Esophagus squamous epithelium (tissue), 5 donors: ENCODE results near the gene FGB. TPM values are rescaled to one million over a fixed set of nuclear protein-coding genes. Genes with fewer than 3 reads are reported as not detected.

Experiments used
- DNase-seq: peaks from one replicate; lab custom pipeline; 2025; lab: John Stamatoyannopoulos, UW
- H3K27ac ChIP-seq, 4 donors: fragments of 200-600 bp; sonication (generic); one replicate each; pipeline ENCODE4 v1.5.1; 2016 to 2019; ENCODE audit warnings: mild to moderate bottlenecking in 1 of 4
- H3K27me3 ChIP-seq, 4 donors: fragments of 200-600 bp; sonication (generic); 1 replicate in 3 of 4; 2 replicates in 1 of 4; pipeline versions ENCODE4 v1.5.1 to v1.6.0; 2017 to 2021; ENCODE audit warnings: antibody characterized with exemption in 1 of 4
- H3K36me3 ChIP-seq, 3 donors: fragments of 200-600 bp; sonication (generic); one replicate each; pipeline ENCODE4 v1.5.1; 2016 to 2019
- H3K4me1 ChIP-seq, 3 donors: fragments of 200-600 bp; sonication (generic); one replicate each; pipeline ENCODE4 v1.5.1; 2017 to 2019
- H3K4me3 ChIP-seq, 4 donors: fragments of 200-600 bp; sonication (generic); 1 replicate in 3 of 4; 2 replicates in 1 of 4; pipeline ENCODE4 v1.5.1; 2016 to 2019; ENCODE audit warnings: mild to moderate bottlenecking in 2 of 4, moderate library complexity in 1 of 4
- H3K9me3 ChIP-seq, 3 donors: fragments of 200-600 bp; sonication (generic); one replicate each; pipeline ENCODE4 v1.5.1; 2016 to 2019
- CTCF ChIP-seq, 6 experiments: fragments of 450-650 bp in 4 of 6; fragments of 200-600 bp in 2 of 6; sonication (generic) in 2 of 6; IDR thresholded peaks; one replicate each; pipeline ENCODE4 v1.5.1; 2016 to 2019; ENCODE audit warnings: antibody characterized with exemption in 6 of 6, mild to moderate bottlenecking in 4 of 6, moderate library complexity in 4 of 6
- POLR2A ChIP-seq, 4 donors: fragments of 450-650 bp; IDR thresholded peaks; one replicate each; pipeline ENCODE4 v1.6.1; 2017; ENCODE audit warnings: antibody characterized with exemption in 4 of 4, mild to moderate bottlenecking in 4 of 4, moderate library complexity in 3 of 4
- WGBS, 2 donors: methylation state at CpG; one replicate each; pipeline ENCODE4 v1.1.5; 2018; 5-methylcytosine and 5-hydroxymethylcytosine counted together
- intact Hi-C: fragments of 100-400 bp; cut with DNase I; formaldehyde crosslinking; loops from one replicate; pipeline ENCODE4 v1.15.0; 2022
- total RNA-seq, 4 donors: library from RNA; depleted of rRNA; stranded (reverse); fragments of >200 nt; gene quantifications; one replicate each; pipeline ENCODE4 v1.1.0, GENCODE V29; 2016
- donor health status: DM: yes; HTN: yes; CAD: no.

The FGB gene
- total RNA-seq, 4 donors from 2014 or later = not detected

GRCh38 chr4:154616287-154616686 is 53.5 kb downstream of the FGB start:
- no peaks in the 10 kb centered on the region for H3K27me3 ChIP-seq
- no peak overlapping the region for H3K4me3 ChIP-seq
- intact Hi-C loops = no loop called here
- no peak overlapping the region for H3K27ac ChIP-seq
- no peaks in the 10 kb centered on the region for H3K9me3 ChIP-seq
- TF ChIP-seq POLR2A (IDR thresholded peaks at IDR 0.05) = no peak
- TF ChIP-seq CTCF (IDR thresholded peaks at IDR 0.05) = no peak
- H3K4me1 ChIP-seq = no peaks in the 10 kb centered on the region
- H3K36me3 ChIP-seq = no peaks in the 10 kb centered on the region
- no peak for DNase-seq
- WGBS, 2 donors = 49 to 58% methylated on average over 4 of the region's 4 CpGs

GRCh38 chr4:154616731-154617130 is 53.9 kb downstream of the FGB start:
- no peaks in the 10 kb centered on the region for H3K36me3 ChIP-seq
- H3K27me3 ChIP-seq = no peaks in the 10 kb centered on the region
- H3K4me1 ChIP-seq = no peaks in the 10 kb centered on the region
- WGBS, 2 donors = 51 to 58% methylated on average over 2 of the region's 2 CpGs
- H3K27ac ChIP-seq = no peak overlapping the region
- no peak for DNase-seq
- no peak for TF ChIP-seq CTCF (IDR thresholded peaks at IDR 0.05)
- TF ChIP-seq POLR2A (IDR thresholded peaks at IDR 0.05) = no peak
- no peak overlapping the region for H3K4me3 ChIP-seq
- intact Hi-C loops = no loop called here
- no peaks in the 10 kb centered on the region for H3K9me3 ChIP-seq

GRCh38 chr4:154617820-154618317 is 55.1 kb downstream of the FGB start:
- Histone ChIP-seq H3K27me3 (no peaks in the 10 kb centered on the region), H3K27ac (no peak overlapping the region), H3K4me1 (no peaks in the 10 kb centered on the region), H3K36me3 (no peaks in the 10 kb centered on the region), H3K4me3 (no peak overlapping the region), H3K9me3 (no peaks in the 10 kb centered on the region)
- DNase-seq = no peak
- TF ChIP-seq CTCF (IDR thresholded peaks at IDR 0.05) = no peak
- TF ChIP-seq POLR2A (IDR thresholded peaks at IDR 0.05) = no peak
- intact Hi-C loops = no loop called here
- WGBS, 2 donors = 63 to 65% methylated on average over 5 of the region's 5 CpGs

- no peaks in the 10 kb centered on the region for H3K27me3 ChIP-seq
- WGBS, 2 donors = 31 to 36% methylated on average over 4 of the region's 4 CpGs
- no peak for DNase-seq
These were observed 56.0 kb downstream of the FGB start for GRCh38 chr4:154618708-154619315.

More at GRCh38 chr4:154618708-154619315, 56.0 kb downstream of the FGB start:
- TF ChIP-seq CTCF (IDR thresholded peaks at IDR 0.05) (peak; percentile 36 to 77 (median 47)), POLR2A (IDR thresholded peaks at IDR 0.05) (no peak)
- Histone ChIP-seq H3K36me3 (no peaks in the 10 kb centered on the region), H3K27ac (no peak overlapping the region), H3K4me1 (no peaks in the 10 kb centered on the region), H3K9me3 (no peaks in the 10 kb centered on the region), H3K4me3 (no peak overlapping the region)
- intact Hi-C loops = no loop called here
